ENCODE results near the gene SEC22A.

Gene SEC22A

DNA sequence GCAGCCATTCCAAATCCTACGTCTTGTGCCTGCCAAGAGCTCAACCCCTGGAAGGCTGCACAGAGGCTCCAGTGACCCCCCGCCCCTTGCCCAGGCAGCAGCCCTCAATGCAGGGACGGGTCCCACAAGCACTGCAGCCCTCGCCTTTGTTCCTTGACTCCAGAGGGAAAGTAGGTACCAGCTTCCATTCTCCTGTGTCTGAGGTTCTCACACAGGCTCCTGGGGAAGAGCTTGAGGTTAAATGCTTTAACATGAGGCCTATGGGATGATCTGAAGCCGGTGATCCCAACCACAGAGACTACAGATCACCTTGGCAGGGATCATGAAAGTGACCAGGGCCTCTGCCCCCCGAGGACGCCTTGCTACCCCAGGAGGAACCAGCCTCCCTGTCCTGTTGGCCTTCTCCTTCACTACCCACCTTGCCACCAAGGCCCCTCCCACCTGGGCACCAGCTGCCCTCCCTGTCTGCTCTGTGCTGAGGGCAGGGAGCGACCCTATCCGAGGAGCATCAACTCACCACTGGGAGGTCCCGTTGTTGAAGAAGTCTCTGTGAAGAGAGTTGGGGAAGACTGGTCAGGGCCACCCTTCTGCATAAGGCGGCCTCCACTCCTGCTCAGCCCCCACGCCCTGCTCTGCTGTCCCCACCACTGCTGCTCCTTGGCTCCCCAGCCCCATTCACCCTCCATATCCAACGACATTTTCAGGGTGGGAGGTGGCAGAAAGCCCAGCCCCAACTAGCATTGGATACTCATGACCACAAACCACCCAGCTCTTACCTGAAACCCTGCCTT lies 95.3 kb downstream of the SEC22A start:
- H3K4me1 ChIP-seq (ENCODE audit: control insufficient read depth in 1 of 2, insufficient read depth in 2 of 2, low read length in 2 of 2), result no peaks in the 10 kb centered on the region
- no peak overlapping the region for H3K4me3 ChIP-seq (ENCODE audit: low read depth in 1 of 2, low read length in 2 of 2)
- no peaks in the 10 kb centered on the region for H3K9me3 ChIP-seq (ENCODE audit: control insufficient read depth in 1 of 2, low read length in 2 of 2)
- peaks cover 0 to 46% of the 10 kb centered on the region in 2 donors for H3K36me3 ChIP-seq (ENCODE audit: control insufficient read depth in 1 of 2, insufficient read depth in 2 of 2, low read length in 2 of 2)
- H3K27ac ChIP-seq (ENCODE audit: low read length), result no peak overlapping the region
- H3K27me3 ChIP-seq (ENCODE audit: low read depth, low read length), result no peaks in the 10 kb centered on the region

DNA sequence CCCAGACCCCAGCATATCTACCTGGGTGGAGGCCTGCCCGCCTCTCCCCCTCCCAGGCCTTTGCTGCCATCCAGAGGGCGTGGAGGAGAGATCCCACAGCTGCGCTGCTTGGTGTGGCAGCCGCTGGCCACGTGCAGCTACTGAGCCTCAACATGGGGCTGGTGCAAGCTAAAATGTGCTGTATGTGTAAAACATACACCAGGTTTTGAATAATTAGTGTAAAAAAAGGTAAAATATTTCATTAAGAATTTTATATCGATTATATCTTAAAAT lies 95.8 kb downstream of the SEC22A start:
- H3K27ac ChIP-seq (ENCODE audit: low read length), result no peak overlapping the region
- H3K4me3 ChIP-seq (ENCODE audit: low read depth in 1 of 2, low read length in 2 of 2), result no peak overlapping the region
- no peaks in the 10 kb centered on the region for H3K27me3 ChIP-seq (ENCODE audit: low read depth, low read length)
- H3K4me1 ChIP-seq (ENCODE audit: control insufficient read depth in 1 of 2, insufficient read depth in 2 of 2, low read length in 2 of 2), result no peaks in the 10 kb centered on the region
- H3K36me3 ChIP-seq (ENCODE audit: control insufficient read depth in 1 of 2, insufficient read depth in 2 of 2, low read length in 2 of 2), result peaks cover 0 to 45% of the 10 kb centered on the region in 2 donors
- H3K9me3 ChIP-seq (ENCODE audit: control insufficient read depth in 1 of 2, low read length in 2 of 2), result no peaks in the 10 kb centered on the region

GRCh38 chr3:123298903-123299302 lies 97.2 kb downstream of the SEC22A start:
- H3K27me3 ChIP-seq (ENCODE audit: low read depth, low read length), result no peaks in the 10 kb centered on the region
- H3K27ac ChIP-seq (ENCODE audit: low read length), result no peak overlapping the region
- H3K36me3 ChIP-seq (ENCODE audit: control insufficient read depth in 1 of 2, insufficient read depth in 2 of 2, low read length in 2 of 2), result peaks cover 0 to 44% of the 10 kb centered on the region in 2 donors
- no peaks in the 10 kb centered on the region for H3K9me3 ChIP-seq (ENCODE audit: control insufficient read depth in 1 of 2, low read length in 2 of 2)
- no peaks in the 10 kb centered on the region for H3K4me1 ChIP-seq (ENCODE audit: control insufficient read depth in 1 of 2, insufficient read depth in 2 of 2, low read length in 2 of 2)
- no peak overlapping the region for H3K4me3 ChIP-seq (ENCODE audit: low read depth in 1 of 2, low read length in 2 of 2)

DNA sequence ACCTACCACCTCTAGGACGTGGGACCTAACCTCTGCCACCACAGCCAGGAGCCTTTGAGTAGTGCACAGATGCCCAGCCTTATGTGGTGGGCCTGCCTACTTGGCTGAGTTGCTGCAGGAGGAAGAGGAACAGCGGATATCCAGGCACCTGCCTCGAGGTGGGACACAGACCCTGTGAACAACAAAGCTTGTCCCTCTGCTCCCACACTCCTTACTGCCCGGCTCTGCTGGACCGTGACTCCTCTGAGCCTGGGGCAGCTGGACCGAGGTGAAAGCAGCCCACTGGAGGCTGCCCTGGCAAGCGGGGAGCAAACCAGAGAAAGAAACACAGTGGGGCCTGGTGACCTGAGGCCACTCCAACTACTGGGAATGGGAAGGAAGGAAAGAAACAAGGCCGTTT lies 97.8 kb downstream of the SEC22A start:
- H3K27me3 ChIP-seq (ENCODE audit: low read depth, low read length), result no peaks in the 10 kb centered on the region
- no peaks in the 10 kb centered on the region for H3K4me1 ChIP-seq (ENCODE audit: control insufficient read depth in 1 of 2, insufficient read depth in 2 of 2, low read length in 2 of 2)
- H3K4me3 ChIP-seq (ENCODE audit: low read depth in 1 of 2, low read length in 2 of 2), result no peak overlapping the region
- peaks cover 0 to 38% of the 10 kb centered on the region in 2 donors for H3K36me3 ChIP-seq (ENCODE audit: control insufficient read depth in 1 of 2, insufficient read depth in 2 of 2, low read length in 2 of 2)
- no peak overlapping the region for H3K27ac ChIP-seq (ENCODE audit: low read length)
- H3K9me3 ChIP-seq (ENCODE audit: control insufficient read depth in 1 of 2, low read length in 2 of 2), result no peaks in the 10 kb centered on the region

DNA sequence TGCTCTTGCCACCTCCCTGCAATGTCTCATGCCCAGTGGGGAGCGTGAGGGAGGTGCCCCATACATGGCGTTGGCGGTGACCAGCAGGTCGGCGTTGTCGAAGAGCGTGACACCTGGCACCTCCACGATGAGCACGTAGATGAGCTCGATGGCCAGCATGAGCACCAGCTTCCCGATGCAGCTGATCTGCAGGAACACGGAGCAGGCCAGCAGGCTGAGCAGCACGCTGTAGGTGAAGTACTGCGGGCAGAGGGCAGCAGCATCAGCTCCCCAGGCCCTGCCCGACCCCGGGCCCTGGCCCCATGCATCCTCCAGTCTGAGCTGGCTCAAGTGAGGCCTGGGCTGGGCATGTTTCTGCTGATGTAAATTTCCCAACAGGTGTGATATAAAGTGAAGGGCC lies 98.3 kb downstream of the SEC22A start:
- H3K4me1 ChIP-seq (ENCODE audit: control insufficient read depth in 1 of 2, insufficient read depth in 2 of 2, low read length in 2 of 2), result no peaks in the 10 kb centered on the region
- H3K27ac ChIP-seq (ENCODE audit: low read length), result no peak overlapping the region
- H3K27me3 ChIP-seq (ENCODE audit: low read depth, low read length), result no peaks in the 10 kb centered on the region
- H3K9me3 ChIP-seq (ENCODE audit: control insufficient read depth in 1 of 2, low read length in 2 of 2), result no peaks in the 10 kb centered on the region
- peaks cover 0 to 33% of the 10 kb centered on the region in 2 donors for H3K36me3 ChIP-seq (ENCODE audit: control insufficient read depth in 1 of 2, insufficient read depth in 2 of 2, low read length in 2 of 2)
- no peak overlapping the region for H3K4me3 ChIP-seq (ENCODE audit: low read depth in 1 of 2, low read length in 2 of 2)

- Histone ChIP-seq H3K9me3 (ENCODE audit: control insufficient read depth in 1 of 2, low read length in 2 of 2) (no peaks in the 10 kb centered on the region), H3K4me3 (ENCODE audit: low read depth in 1 of 2, low read length in 2 of 2) (no peak overlapping the region), H3K27ac (ENCODE audit: low read length) (no peak overlapping the region), H3K4me1 (ENCODE audit: control insufficient read depth in 1 of 2, insufficient read depth in 2 of 2, low read length in 2 of 2) (no peaks in the 10 kb centered on the region), H3K36me3 (ENCODE audit: control insufficient read depth in 1 of 2, insufficient read depth in 2 of 2, low read length in 2 of 2) (peaks cover 0 to 30% of the 10 kb centered on the region in 2 donors), H3K27me3 (ENCODE audit: low read depth, low read length) (no peaks in the 10 kb centered on the region)
Measured at GRCh38 chr3:123300583-123300982, 98.8 kb downstream of the SEC22A start.

DNA sequence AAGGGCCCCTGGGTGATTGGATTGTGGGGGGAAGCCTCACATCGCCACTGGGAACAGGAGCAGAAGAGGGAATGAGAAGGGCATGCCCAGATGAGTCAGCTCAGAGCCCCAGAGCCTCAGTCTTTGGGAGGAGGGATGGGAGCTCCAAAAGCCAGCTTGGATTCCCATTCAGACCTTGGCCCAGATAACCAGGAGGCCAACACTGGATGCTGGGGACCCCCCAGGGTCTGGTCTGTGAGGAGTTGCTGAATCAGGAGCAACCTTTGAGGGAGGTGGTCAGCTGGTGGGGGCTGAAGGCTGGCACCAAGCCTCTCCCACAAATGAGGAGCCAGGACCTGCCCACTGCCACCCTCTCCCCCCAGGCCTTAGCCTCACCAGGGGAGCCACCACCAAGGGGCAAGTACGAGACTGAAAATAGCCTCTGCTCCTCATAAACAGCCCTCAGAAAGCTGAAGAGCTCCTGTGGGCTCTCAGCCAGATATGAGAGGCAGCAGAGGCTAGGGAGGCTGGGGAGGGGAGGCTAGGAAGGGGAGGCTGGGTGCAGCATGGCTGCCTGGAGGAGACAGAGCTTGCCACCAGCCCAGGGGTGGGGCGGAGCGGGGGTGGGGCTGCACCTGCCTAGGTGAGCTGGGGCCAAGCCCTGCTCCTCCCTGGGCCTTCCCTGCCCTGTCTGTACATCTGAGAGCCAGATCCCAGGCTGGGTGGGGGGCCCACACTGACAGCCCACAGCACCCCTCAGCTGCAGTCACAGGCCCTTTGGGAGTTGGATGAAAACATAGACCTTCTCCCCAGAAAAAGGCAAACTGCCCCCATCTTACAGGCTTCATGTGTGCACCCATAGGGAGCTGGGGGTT lies 99.8 kb downstream of the SEC22A start:
- no peaks in the 10 kb centered on the region for H3K27me3 ChIP-seq (ENCODE audit: low read depth, low read length)
- H3K9me3 ChIP-seq (ENCODE audit: control insufficient read depth in 1 of 2, low read length in 2 of 2), result no peaks in the 10 kb centered on the region
- peaks cover 0 to 30% of the 10 kb centered on the region in 2 donors for H3K36me3 ChIP-seq (ENCODE audit: control insufficient read depth in 1 of 2, insufficient read depth in 2 of 2, low read length in 2 of 2)
- H3K27ac ChIP-seq (ENCODE audit: low read length), result no peak overlapping the region
- H3K4me1 ChIP-seq (ENCODE audit: control insufficient read depth in 1 of 2, insufficient read depth in 2 of 2, low read length in 2 of 2), result no peaks in the 10 kb centered on the region
- H3K4me3 ChIP-seq (ENCODE audit: low read depth in 1 of 2, low read length in 2 of 2), result no peak overlapping the region

GRCh38 chr3:123302961-123303360 lies 101.2 kb downstream of the SEC22A start:
- H3K27ac ChIP-seq (ENCODE audit: low read length), result no peak overlapping the region
- H3K36me3 ChIP-seq (ENCODE audit: control insufficient read depth in 1 of 2, insufficient read depth in 2 of 2, low read length in 2 of 2), result peaks cover 0 to 24% of the 10 kb centered on the region in 2 donors

GRCh38 chr3:123303976-123304560 lies 102.3 kb downstream of the SEC22A start:
- H3K4me1 ChIP-seq (ENCODE audit: control insufficient read depth in 1 of 2, insufficient read depth in 2 of 2, low read length in 2 of 2), result no peaks in the 10 kb centered on the region
- H3K27ac ChIP-seq (ENCODE audit: low read length), result no peak overlapping the region
- H3K36me3 ChIP-seq (ENCODE audit: control insufficient read depth in 1 of 2, insufficient read depth in 2 of 2, low read length in 2 of 2), result peaks cover 0 to 24% of the 10 kb centered on the region in 2 donors
- H3K4me3 ChIP-seq (ENCODE audit: low read depth in 1 of 2, low read length in 2 of 2), result no peak overlapping the region
- H3K9me3 ChIP-seq (ENCODE audit: control insufficient read depth in 1 of 2, low read length in 2 of 2), result no peaks in the 10 kb centered on the region
- H3K27me3 ChIP-seq (ENCODE audit: low read depth, low read length), result no peaks in the 10 kb centered on the region

More at GRCh38 chr3:123302961-123303360, 101.2 kb downstream of the SEC22A start:
- H3K27me3 ChIP-seq (ENCODE audit: low read depth, low read length), result no peaks in the 10 kb centered on the region
- H3K4me3 ChIP-seq (ENCODE audit: low read depth in 1 of 2, low read length in 2 of 2), result no peak overlapping the region
- no peaks in the 10 kb centered on the region for H3K4me1 ChIP-seq (ENCODE audit: control insufficient read depth in 1 of 2, insufficient read depth in 2 of 2, low read length in 2 of 2)
- no peaks in the 10 kb centered on the region for H3K9me3 ChIP-seq (ENCODE audit: control insufficient read depth in 1 of 2, low read length in 2 of 2)

GRCh38 chr3:123305192-123305591 lies 103.4 kb downstream of the SEC22A start:
- peaks cover 0 to 18% of the 10 kb centered on the region in 2 donors for H3K36me3 ChIP-seq (ENCODE audit: control insufficient read depth in 1 of 2, insufficient read depth in 2 of 2, low read length in 2 of 2)
- no peaks in the 10 kb centered on the region for H3K9me3 ChIP-seq (ENCODE audit: control insufficient read depth in 1 of 2, low read length in 2 of 2)
- H3K4me1 ChIP-seq (ENCODE audit: control insufficient read depth in 1 of 2, insufficient read depth in 2 of 2, low read length in 2 of 2), result no peaks in the 10 kb centered on the region
- no peak overlapping the region for H3K27ac ChIP-seq (ENCODE audit: low read length)
- H3K4me3 ChIP-seq (ENCODE audit: low read depth in 1 of 2, low read length in 2 of 2), result no peak overlapping the region
- H3K27me3 ChIP-seq (ENCODE audit: low read depth, low read length), result no peaks in the 10 kb centered on the region

DNA sequence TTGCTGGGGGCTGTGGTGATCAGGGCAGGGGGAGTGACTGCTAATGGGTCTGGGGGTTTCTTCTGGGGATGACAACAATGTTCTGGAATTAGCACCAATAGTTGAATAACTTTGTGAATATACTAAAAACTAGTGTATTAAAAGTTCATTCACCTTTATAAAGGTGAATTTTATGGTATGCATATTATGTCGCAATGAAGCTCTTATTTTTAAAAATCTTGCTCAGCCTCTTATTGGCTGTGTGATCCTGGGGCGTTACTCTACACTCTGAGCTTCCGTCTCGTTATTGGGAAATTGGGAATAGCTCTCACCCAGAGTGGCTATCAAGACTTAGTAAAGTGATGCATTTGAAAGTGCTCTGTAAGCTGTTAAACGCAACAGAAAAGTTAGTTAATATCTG lies 105.3 kb downstream of the SEC22A start:
- Histone ChIP-seq H3K27ac (ENCODE audit: low read length) (no peak overlapping the region), H3K4me1 (ENCODE audit: control insufficient read depth in 1 of 2, insufficient read depth in 2 of 2, low read length in 2 of 2) (no peaks in the 10 kb centered on the region), H3K9me3 (ENCODE audit: control insufficient read depth in 1 of 2, low read length in 2 of 2) (no peaks in the 10 kb centered on the region), H3K4me3 (ENCODE audit: low read depth in 1 of 2, low read length in 2 of 2) (no peak overlapping the region), H3K36me3 (ENCODE audit: control insufficient read depth in 1 of 2, insufficient read depth in 2 of 2, low read length in 2 of 2) (peaks cover 0 to 15% of the 10 kb centered on the region in 2 donors), H3K27me3 (ENCODE audit: low read depth, low read length) (no peaks in the 10 kb centered on the region)

Measured in muscle layer of duodenum (tissue), 2 donors.